HepG2 (cell line): ENCODE measurements around the gene PROC. TPM values are rescaled to one million over a fixed set of nuclear protein-coding genes. Genes with fewer than 3 reads are reported as not detected.

ENCODE experiments used
- ATRX ChIP-seq: sonication (generic); formaldehyde crosslinking; IDR thresholded peaks from 2 replicates; pipeline ENCODE4 v1.4.0; 2020; ENCODE audit warnings: missing genetic modification reagents, borderline replicate concordance
- DMTF1 ChIP-seq: sonication (generic); formaldehyde crosslinking; IDR thresholded peaks from 2 replicates; pipeline ENCODE4 v1.4.0; 2020; ENCODE audit warnings: mild to moderate bottlenecking, missing genetic modification reagents
- GLI4 ChIP-seq: sonication (generic); formaldehyde crosslinking; IDR thresholded peaks from 2 replicates; pipeline ENCODE4 v1.5.1; 2020; ENCODE audit warnings: missing genetic modification reagents, mild to moderate bottlenecking, moderate library complexity, borderline replicate concordance
- HNF1B ChIP-seq: sonication (generic); formaldehyde crosslinking; IDR thresholded peaks from 2 replicates; pipeline ENCODE4 v1.5.1; 2020; ENCODE audit warnings: mild to moderate bottlenecking, moderate library complexity, missing genetic modification reagents
- KDM5A ChIP-seq: fragments of 200-600 bp; sonication (generic); IDR thresholded peaks from 2 replicates; pipeline ENCODE4 v1.7.0; 2018; ENCODE audit warnings: antibody characterized with exemption, mild to moderate bottlenecking, low read length, borderline replicate concordance
- NCOA2 ChIP-seq: sonication (generic); formaldehyde crosslinking; IDR thresholded peaks from 2 replicates; pipeline ENCODE4 v1.8.0; 2022; ENCODE audit warnings: inconsistent platforms
- SIX4 ChIP-seq: sonication (generic); formaldehyde crosslinking; IDR thresholded peaks from 2 replicates; pipeline ENCODE4 v1.4.0; 2020; ENCODE audit warnings: missing genetic modification reagents
- SOX6 ChIP-seq, 2 experiments: fragments of 450-650 bp in 1 of 2; sonication (generic) in 1 of 2; formaldehyde crosslinking in 1 of 2; IDR thresholded peaks; 2 replicates each; pipeline versions ENCODE4 v1.4.0 to v1.6.1; 2017 to 2020; ENCODE audit warnings: antibody characterized with exemption in 1 of 2, mild to moderate bottlenecking in 1 of 2, missing genetic modification reagents in 1 of 2
- TAF1 ChIP-seq: sonication (generic); formaldehyde crosslinking; IDR thresholded peaks from 2 replicates; pipeline ENCODE4 v1.4.0; 2020; ENCODE audit warnings: missing genetic modification reagents
- ZNF407 ChIP-seq: sonication (generic); formaldehyde crosslinking; IDR thresholded peaks from one replicate; pipeline ENCODE4 v1.5.1; 2020; ENCODE audit warnings: mild to moderate bottlenecking, missing genetic modification reagents; ENCODE audit errors: not compliant biosample characterization
- ZNF652 ChIP-seq: IDR thresholded peaks from 2 replicates; pipeline ENCODE4 v1.6.1; 2016; ENCODE audit warnings: low read depth, borderline replicate concordance
- ZNF691 ChIP-seq: sonication (generic); formaldehyde crosslinking; IDR thresholded peaks from 2 replicates; pipeline ENCODE4 v1.4.0; 2020; ENCODE audit warnings: missing genetic modification reagents, low read depth, mild to moderate bottlenecking, borderline replicate concordance
- ZNF740 ChIP-seq: sonication (generic); formaldehyde crosslinking; IDR thresholded peaks from 2 replicates; pipeline ENCODE4 v1.4.0; 2020; ENCODE audit warnings: missing genetic modification reagents
- ZNF781 ChIP-seq: sonication (generic); formaldehyde crosslinking; IDR thresholded peaks from 2 replicates; pipeline ENCODE4 v1.5.1; 2020; ENCODE audit warnings: borderline replicate concordance, mild to moderate bottlenecking, missing genetic modification reagents; ENCODE audit errors: not compliant biosample characterization
- polyA plus RNA-seq, 8 experiments: library from polyadenylated mRNA; depleted of rRNA in 3 of 8; stranded (reverse) in 7 of 8; unstranded in 1 of 8; fragments of >200 nt; fragmentation: Illumina TruSeq in 4 of 8; extraction: Trizol in 4 of 8; gene quantifications; 2 replicates each; pipeline versions ENCODE4 v1.2.1 to v1.2.3, GENCODE V29; 2011 to 2016; ENCODE audit warnings: low read depth in 4 of 8, missing spikeins in 1 of 8, mixed read lengths in 1 of 8; ENCODE audit not compliant: insufficient read depth in 1 of 8
- total RNA-seq, 5 experiments: library from RNA; depleted of rRNA; stranded (reverse); fragments of >200 nt; fragmentation: Illumina TruSeq; extraction: Trizol; gene quantifications; 2 replicates each; pipeline ENCODE4 v1.2.3, GENCODE V29; 2016; ENCODE audit warnings: low read depth in 1 of 5

Gene PROC
- total and polyA plus RNA-seq, 2 of the 13 experiments (the other 11 are each of a cell fraction or from before 2014, with no cell fraction given) = 134 to 185 TPM

- peak; percentile 54 for TF ChIP-seq HNF1B (CRISPR knock-in tag)
- TF ChIP-seq ZNF652 (CRISPR knock-in tag) = no peak
- TF ChIP-seq ZNF691 (CRISPR knock-in tag) = no peak
- TF ChIP-seq ZNF407 (CRISPR knock-in tag) = no peak
- no peak for TF ChIP-seq ZNF740
- TF ChIP-seq GLI4 (CRISPR knock-in tag) = no peak
- no peak for TF ChIP-seq ATRX (CRISPR knock-in tag)
- TF ChIP-seq SOX6 (IDR thresholded peaks at IDR 0.05) = no peak
- TF ChIP-seq SOX6 (CRISPR knock-in tag; IDR thresholded peaks at IDR 0.05) = no peak; the same call in 1 of the 2 replicates
- TF ChIP-seq ZNF781 (CRISPR knock-in tag) = no peak
- no peak for TF ChIP-seq NCOA2 (CRISPR knock-in tag)
- no peak for TF ChIP-seq TAF1 (CRISPR knock-in tag)
- no peak for TF ChIP-seq SIX4 (CRISPR knock-in tag)
- TF ChIP-seq KDM5A = no peak
- TF ChIP-seq DMTF1 (CRISPR knock-in tag) = no peak
Observed at GRCh38 chr2:127415593-127416505, 2.4 kb upstream of the PROC start (continued).
